Spinal cord (tissue), 10 donors: Measurements from ENCODE around the gene PITPNM3. TPM values are rescaled to one million over a fixed set of nuclear protein-coding genes. Genes with fewer than 3 reads are reported as not detected.

Experiments used
- DNase-seq, 6 donors: peaks; one replicate each; pipeline versions ENCODE4 v3.0.0 to v3.0.0-alpha.2; 2013 to 2015; ENCODE audit warnings: low spot score in 6 of 6, low read depth in 4 of 6
- H3K27ac ChIP-seq: one replicate; pipeline ENCODE4 v1.5.1; 2013; ENCODE audit warnings: low read depth, low read length, control low read depth
- H3K27me3 ChIP-seq: one replicate; pipeline ENCODE4 v1.6.1; 2013; ENCODE audit warnings: low read length; ENCODE audit not compliant: control insufficient read depth, insufficient read depth
- H3K36me3 ChIP-seq: one replicate; pipeline ENCODE4 v1.6.1; 2013; ENCODE audit warnings: low read length; ENCODE audit not compliant: control insufficient read depth, insufficient read depth
- H3K4me1 ChIP-seq: one replicate; pipeline ENCODE4 v1.6.1; 2013; ENCODE audit warnings: low read length; ENCODE audit not compliant: control insufficient read depth, insufficient read depth
- H3K4me3 ChIP-seq: one replicate; pipeline ENCODE4 v1.5.1; 2013; ENCODE audit warnings: low read depth, low read length, control low read depth
- H3K9me3 ChIP-seq: one replicate; pipeline ENCODE4 v1.6.1; 2013; ENCODE audit warnings: low read length; ENCODE audit not compliant: control insufficient read depth, insufficient read depth
- WGBS: methylation state at CpG from one replicate; pipeline ENCODE4 v1.1.5; 2013; ENCODE audit warnings: missing lambda C conversion rate; ENCODE audit not compliant: insufficient coverage; 5-methylcytosine and 5-hydroxymethylcytosine counted together
- polyA plus RNA-seq, 2 donors: library from polyadenylated mRNA; unstranded; fragments of 120-200 nt; gene quantifications; one replicate each; pipeline ENCODE4 v1.2.1, GENCODE V29; 2013; ENCODE audit not compliant: insufficient read length in 2 of 2
- total RNA-seq, 2 donors: library from RNA; depleted of rRNA in 1 of 2; stranded (reverse); fragments of 120-200 nt in 1 of 2; fragments of >200 nt in 1 of 2; gene quantifications; one replicate each; pipeline versions ENCODE4 v1.2.3 to v1.2.4, GENCODE V29; 2013 to 2014
- donor health status: healthy.

Gene PITPNM3
- total and polyA plus RNA-seq, 4 donors, result 7.3 to 21.6 (median 16.8) TPM

GRCh38 chr17:6463616-6464445, 92.5 kb downstream of the PITPNM3 start:
- no peak for DNase-seq
- Histone ChIP-seq H3K4me1 (no peaks in the 10 kb centered on the region), H3K27ac (no peak overlapping the region), H3K27me3 (no peaks in the 10 kb centered on the region), H3K36me3 (peaks cover 49% of the 10 kb centered on the region), H3K4me3 (no peak overlapping the region), H3K9me3 (no peaks in the 10 kb centered on the region)
- 90% methylated on average over 24 of the region's 24 CpGs for WGBS

- Histone ChIP-seq H3K27ac (no peak overlapping the region), H3K9me3 (no peaks in the 10 kb centered on the region), H3K27me3 (no peaks in the 10 kb centered on the region), H3K4me3 (no peak overlapping the region), H3K36me3 (peaks cover 45% of the 10 kb centered on the region), H3K4me1 (no peaks in the 10 kb centered on the region)
- 100% methylated on average over 1 of the region's 2 CpGs for WGBS
- DNase-seq, result no peak
Measured at GRCh38 chr17:6462692-6463091, 93.7 kb downstream of the PITPNM3 start.

- Histone ChIP-seq H3K9me3 (no peaks in the 10 kb centered on the region), H3K4me1 (no peaks in the 10 kb centered on the region), H3K4me3 (no peak overlapping the region), H3K36me3 (peaks cover 52% of the 10 kb centered on the region), H3K27ac (no peak overlapping the region), H3K27me3 (no peaks in the 10 kb centered on the region)
- DNase-seq, result no peak
- 57% methylated on average over 8 of the region's 10 CpGs for WGBS
Measured at GRCh38 chr17:6461792-6462524, 94.4 kb downstream of the PITPNM3 start.

GRCh38 chr17:6461246-6461645, 95.1 kb downstream of the PITPNM3 start:
- no peaks in the 10 kb centered on the region for H3K9me3 ChIP-seq
- WGBS, result 86% methylated on average over 11 of the region's 14 CpGs
- DNase-seq, result no peak
- no peak overlapping the region for H3K4me3 ChIP-seq
- H3K36me3 ChIP-seq, result peaks cover 53% of the 10 kb centered on the region
- no peak overlapping the region for H3K27ac ChIP-seq
- no peaks in the 10 kb centered on the region for H3K27me3 ChIP-seq
- H3K4me1 ChIP-seq, result no peaks in the 10 kb centered on the region

GRCh38 chr17:6460531-6461161, 95.7 kb downstream of the PITPNM3 start:
- 78% methylated on average over 7 of the region's 9 CpGs for WGBS
- Histone ChIP-seq H3K4me1 (no peaks in the 10 kb centered on the region), H3K36me3 (peaks cover 52% of the 10 kb centered on the region), H3K4me3 (no peak overlapping the region), H3K27me3 (no peaks in the 10 kb centered on the region), H3K9me3 (no peaks in the 10 kb centered on the region), H3K27ac (no peak overlapping the region)
- DNase-seq, result no peak

GRCh38 chr17:6458460-6458950, 97.8 kb downstream of the PITPNM3 start:
- no peak overlapping the region for H3K27ac ChIP-seq

GRCh38 chr17:6457688-6458459, 98.5 kb downstream of the PITPNM3 start:
- no peak for DNase-seq
- H3K4me3 ChIP-seq, result no peak overlapping the region
- WGBS, result 67% methylated on average over 10 of the region's 10 CpGs
- no peaks in the 10 kb centered on the region for H3K9me3 ChIP-seq
- H3K27me3 ChIP-seq, result no peaks in the 10 kb centered on the region
- H3K4me1 ChIP-seq, result peaks cover 14% of the 10 kb centered on the region
- H3K36me3 ChIP-seq, result peaks cover 52% of the 10 kb centered on the region
- H3K27ac ChIP-seq, result no peak overlapping the region

More at GRCh38 chr17:6458460-6458950, 97.8 kb downstream of the PITPNM3 start:
- Histone ChIP-seq H3K27me3 (no peaks in the 10 kb centered on the region), H3K4me1 (peaks cover 14% of the 10 kb centered on the region), H3K4me3 (no peak overlapping the region), H3K9me3 (no peaks in the 10 kb centered on the region), H3K36me3 (peaks cover 52% of the 10 kb centered on the region)
- DNase-seq, result no peak
- 86% methylated on average over 14 of the region's 14 CpGs for WGBS

DNA sequence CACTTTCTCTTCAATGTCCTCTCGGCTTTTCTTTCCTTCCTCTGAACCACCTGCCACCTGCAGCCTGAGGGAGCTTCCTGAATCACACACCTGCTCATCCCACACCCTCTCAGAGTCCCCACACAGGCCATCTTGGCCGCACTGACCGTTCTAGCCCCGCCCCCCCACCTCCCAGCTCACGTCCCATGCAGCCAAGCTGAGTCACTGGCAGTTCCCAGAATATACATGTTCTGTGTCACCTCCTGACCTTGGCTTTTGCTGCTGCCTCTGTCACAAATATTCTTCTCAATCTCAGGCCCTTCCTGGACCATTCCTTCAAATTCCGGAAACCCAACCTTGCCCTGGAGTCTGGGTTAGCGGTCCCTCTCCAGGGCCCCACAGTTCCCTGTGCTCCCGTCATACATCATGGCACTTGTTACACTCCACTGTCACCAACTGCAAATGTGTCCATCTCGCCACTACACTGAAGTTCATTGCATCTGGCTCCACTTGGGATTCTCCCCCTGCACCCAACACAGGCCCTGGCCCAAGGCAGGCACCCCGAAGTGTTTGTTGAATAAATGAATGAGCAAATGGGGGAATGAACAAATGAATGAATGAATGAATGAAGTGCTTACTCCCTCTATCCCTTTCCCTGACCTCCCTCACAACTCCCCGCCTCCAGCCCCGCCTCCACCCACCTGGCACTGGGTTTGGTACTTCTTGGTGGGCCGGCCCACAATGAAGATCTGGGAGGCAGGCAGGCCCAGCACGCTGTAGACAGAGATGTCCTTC, 99.3 kb downstream of the PITPNM3 start:
- no peaks in the 10 kb centered on the region for H3K27me3 ChIP-seq
- H3K4me3 ChIP-seq, result no peak overlapping the region
- 78% methylated on average over 12 of the region's 14 CpGs for WGBS
- no peak overlapping the region for H3K27ac ChIP-seq
- no peaks in the 10 kb centered on the region for H3K9me3 ChIP-seq
- H3K4me1 ChIP-seq, result peaks cover 14% of the 10 kb centered on the region
- H3K36me3 ChIP-seq, result peaks cover 51% of the 10 kb centered on the region
- no peak for DNase-seq
